H9 (cell line): Measurements from ENCODE around the gene NEK11. TPM values are rescaled to one million over a fixed set of nuclear protein-coding genes. Genes with fewer than 3 reads are reported as not detected.

Experiments used
- DNase-seq: peaks from one replicate; pipeline ENCODE4 v3.0.0-alpha.2; 2017
- H2AFZ ChIP-seq: one replicate; pipeline ENCODE4 v1.6.1; 2013; ENCODE audit warnings: mild to moderate bottlenecking, low read length, control low read depth, moderate library complexity
- H2AK5ac ChIP-seq: 2 replicates; pipeline ENCODE4 v1.6.1; 2013; ENCODE audit warnings: low read length, control low read depth, mixed read lengths; ENCODE audit not compliant: insufficient read length
- H2BK120ac ChIP-seq: one replicate; pipeline ENCODE4 v1.6.1; 2013; ENCODE audit warnings: low read depth, mild to moderate bottlenecking, low read length, control low read depth, inconsistent platforms; ENCODE audit not compliant: poor library complexity, severe bottlenecking
- H2BK12ac ChIP-seq: 2 replicates; pipeline ENCODE4 v1.6.1; 2013; ENCODE audit warnings: low read length, control low read depth, mixed read lengths, low read depth; ENCODE audit not compliant: insufficient read length
- H2BK15ac ChIP-seq: 2 replicates; pipeline ENCODE4 v1.6.1; 2013; ENCODE audit warnings: low read depth, low read length, control low read depth
- H2BK20ac ChIP-seq: one replicate; pipeline ENCODE4 v1.6.1; 2013; ENCODE audit warnings: low read depth, mild to moderate bottlenecking, low read length, control low read depth, inconsistent platforms; ENCODE audit not compliant: poor library complexity, severe bottlenecking
- H2BK5ac ChIP-seq: 2 replicates; pipeline ENCODE4 v1.6.1; 2013; ENCODE audit warnings: low read length, control low read depth, mixed read lengths; ENCODE audit not compliant: insufficient read length
- H3K14ac ChIP-seq: 2 replicates; pipeline ENCODE4 v1.6.1; 2013; ENCODE audit warnings: low read length, control low read depth; ENCODE audit not compliant: insufficient read depth
- H3K18ac ChIP-seq: 2 replicates; pipeline ENCODE4 v1.6.1; 2013; ENCODE audit warnings: low read depth, mild to moderate bottlenecking, mixed read lengths, low read length, control low read depth; ENCODE audit not compliant: insufficient read length
- H3K23ac ChIP-seq: 2 replicates; pipeline ENCODE4 v1.6.1; 2013; ENCODE audit warnings: low read length, control low read depth, mixed read lengths, low read depth; ENCODE audit not compliant: insufficient read length
- H3K23me2 ChIP-seq: 2 replicates; pipeline ENCODE4 v1.6.1; 2013; ENCODE audit warnings: low read depth, mild to moderate bottlenecking, mixed read lengths, low read length, control low read depth; ENCODE audit not compliant: insufficient read length, poor library complexity, severe bottlenecking
- H3K27ac ChIP-seq: 2 replicates; pipeline ENCODE4 v1.5.1; 2013; ENCODE audit warnings: low read length, control low read depth, mixed read lengths, low read depth; ENCODE audit not compliant: insufficient read length
- H3K27me3 ChIP-seq: 2 replicates; pipeline ENCODE4 v1.6.1; 2013; ENCODE audit warnings: low read length, control low read depth, inconsistent platforms; ENCODE audit not compliant: insufficient read depth
- H3K4ac ChIP-seq: 2 replicates; pipeline ENCODE4 v1.6.1; 2013; ENCODE audit warnings: low read depth, mild to moderate bottlenecking, control low read depth, inconsistent platforms, low read length, moderate library complexity
- H3K4me1 ChIP-seq: 2 replicates; pipeline ENCODE4 v1.6.1; 2013; ENCODE audit warnings: low read length, control low read depth, inconsistent platforms; ENCODE audit not compliant: insufficient read depth
- H3K4me2 ChIP-seq: 2 replicates; pipeline ENCODE4 v1.6.1; 2013; ENCODE audit warnings: low read length, control low read depth, mixed read lengths; ENCODE audit not compliant: insufficient read length, insufficient read depth
- H3K56ac ChIP-seq: 2 replicates; pipeline ENCODE4 v1.6.1; 2013; ENCODE audit warnings: low read depth, mild to moderate bottlenecking, mixed read lengths, low read length, control low read depth; ENCODE audit not compliant: insufficient read length
- H3K79me1 ChIP-seq: 2 replicates; pipeline ENCODE4 v1.6.1; 2013; ENCODE audit warnings: low read depth, mild to moderate bottlenecking, moderate library complexity, low read length, control low read depth, inconsistent platforms; ENCODE audit not compliant: insufficient read depth, poor library complexity, severe bottlenecking
- H3K79me2 ChIP-seq: 2 replicates; pipeline ENCODE4 v1.6.1; 2013; ENCODE audit warnings: low read length, control low read depth, inconsistent platforms; ENCODE audit not compliant: insufficient read depth
- H3K9ac ChIP-seq: 2 replicates; pipeline ENCODE4 v1.6.1; 2013; ENCODE audit warnings: low read length, control low read depth, mixed read lengths; ENCODE audit not compliant: insufficient read length; ENCODE audit errors: extremely low read depth
- H3K9me3 ChIP-seq: one replicate; pipeline ENCODE4 v1.6.1; 2013; ENCODE audit warnings: low read depth, low read length, inconsistent platforms; ENCODE audit not compliant: control insufficient read depth
- H3T11ph ChIP-seq: one replicate; pipeline ENCODE4 v1.6.1; 2013; ENCODE audit warnings: mild to moderate bottlenecking, low read length, control low read depth, inconsistent platforms
- H4K20me1 ChIP-seq: one replicate; pipeline ENCODE4 v1.6.1; 2013; ENCODE audit not compliant: control insufficient read depth, insufficient read length, insufficient read depth
- H4K5ac ChIP-seq: 2 replicates; pipeline ENCODE4 v1.6.1; 2013; ENCODE audit warnings: low read depth, mild to moderate bottlenecking, mixed read lengths, low read length, control low read depth; ENCODE audit not compliant: insufficient read length
- H4K8ac ChIP-seq: replicated peaks from 2 replicates; pipeline ENCODE4 v1.6.1; 2013; ENCODE audit warnings: low read length, control low read depth, mixed read lengths, low read depth; ENCODE audit not compliant: insufficient read length
- H4K91ac ChIP-seq: 2 replicates; pipeline ENCODE4 v1.6.1; 2013; ENCODE audit warnings: low read depth, mild to moderate bottlenecking, moderate library complexity, mixed read lengths, low read length, control low read depth; ENCODE audit not compliant: insufficient read length
- H3K27ac Mint-ChIP-seq, 3 experiments: 2 replicates in 2 of 3; 3 replicates in 1 of 3; pipeline ENCODE4 v1.8.0; 2020 to 2021; ENCODE audit warnings: mixed read lengths in 3 of 3, mild to moderate bottlenecking in 1 of 3, moderate library complexity in 1 of 3
- H3K27me3 Mint-ChIP-seq: 2 replicates; pipeline ENCODE4 v1.8.0; 2021; ENCODE audit warnings: low read depth, mild to moderate bottlenecking, moderate library complexity, mixed read lengths
- H3K36me3 Mint-ChIP-seq, 3 experiments: 2 replicates in 2 of 3; 3 replicates in 1 of 3; pipeline ENCODE4 v1.8.0; 2020 to 2021; ENCODE audit warnings: low read depth in 3 of 3, mixed read lengths in 3 of 3; ENCODE audit not compliant: insufficient read depth in 1 of 3
- H3K4me1 Mint-ChIP-seq, 2 experiments: 2 replicates each; pipeline ENCODE4 v1.8.0; 2020; ENCODE audit warnings: mixed read lengths in 2 of 2
- H3K4me3 Mint-ChIP-seq, 2 experiments: 2 replicates in 1 of 2; 3 replicates in 1 of 2; pipeline ENCODE4 v1.8.0; 2020 to 2021; ENCODE audit warnings: mild to moderate bottlenecking in 2 of 2, mixed read lengths in 2 of 2, moderate library complexity in 1 of 2
- H3K9me3 Mint-ChIP-seq, 2 experiments: 2 replicates in 1 of 2; 3 replicates in 1 of 2; pipeline ENCODE4 v1.8.0; 2020; ENCODE audit warnings: mild to moderate bottlenecking in 2 of 2, mixed read lengths in 2 of 2, moderate library complexity in 1 of 2
- WGBS: extraction: QIAGEN DNeasy Blood & Tissue Kit; methylation state at CpG from one replicate; pipeline ENCODE4 v1.1.7; 2013; ENCODE audit warnings: missing lambda C conversion rate, low lambda C conversion rate, mixed read lengths; ENCODE audit not compliant: insufficient read length; ENCODE audit errors: extremely low coverage; 5-methylcytosine and 5-hydroxymethylcytosine counted together
- total RNA-seq: library from RNA; stranded (reverse); gene quantifications from 2 replicates; pipeline ENCODE4 v1.2.1, GENCODE V29; 2021
- TF ChIP-seq, protein P1 (sequence below): fragments of 200-600 bp; sonication (generic); conservative IDR thresholded peaks from 3 replicates; pipeline ENCODE4 v1.8.0; 2021; ENCODE audit warnings: antibody characterized with exemption, mild to moderate bottlenecking

The NEK11 gene
- total RNA-seq, 1 experiment from 2014 or later, result 2.5 TPM

DNA sequence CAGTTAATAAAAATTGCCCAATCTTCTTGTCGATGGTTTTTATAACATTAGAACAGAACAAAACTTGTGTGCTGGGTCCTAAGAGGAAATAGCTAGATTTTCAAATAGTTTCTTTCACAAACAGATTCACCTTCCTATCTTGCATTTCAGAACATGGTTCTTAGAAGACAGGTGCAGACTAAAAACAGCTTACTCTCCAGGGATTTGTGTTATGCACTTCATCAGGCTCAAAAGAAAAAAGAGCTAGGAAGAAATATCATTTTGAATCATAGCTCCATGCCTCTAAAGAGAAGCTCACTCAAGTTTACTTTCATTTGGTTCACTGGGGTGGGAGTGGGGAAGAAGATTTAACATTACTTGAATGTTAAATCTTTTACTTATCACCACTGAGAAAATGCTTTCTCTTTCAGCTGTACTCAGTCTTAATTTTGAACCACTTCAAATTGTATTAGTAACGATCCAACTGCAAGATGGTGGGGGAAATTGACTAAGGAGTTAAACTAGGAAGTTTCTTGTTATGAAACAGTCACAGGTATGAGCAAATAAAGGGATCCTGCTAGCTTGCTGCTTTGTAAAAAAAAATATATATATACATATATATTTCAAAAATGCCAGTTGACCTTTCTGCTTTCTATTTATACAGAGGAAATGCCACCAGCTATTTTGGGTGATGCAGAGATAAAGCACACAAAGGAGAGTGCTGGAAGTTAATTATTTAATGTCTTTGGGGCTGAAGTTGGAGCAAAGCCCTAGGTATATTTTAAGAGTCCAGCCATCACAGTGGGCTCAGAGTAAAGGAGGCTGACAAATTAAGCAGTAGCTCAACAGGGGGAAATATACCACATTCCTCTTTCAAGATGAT, 326.6 kb downstream of the NEK11 start:
- Histone ChIP-seq H2BK12ac (no peak overlapping the region), H3K14ac (no peak overlapping the region), H3K23ac (no peak overlapping the region), H3K4me2 (no peak overlapping the region), H2AK5ac (no peak overlapping the region), H4K20me1 (no peaks in the 10 kb centered on the region), H3K23me2 (no peaks in the 10 kb centered on the region), H3K18ac (no peak overlapping the region), H3K79me1 (no peaks in the 10 kb centered on the region), H3K9ac (no peak overlapping the region), H3K27ac (no peak overlapping the region), H3K4me1 (no peaks in the 10 kb centered on the region; the same call in 1 of the 2 replicates), H3K56ac (no peak overlapping the region), H2BK120ac (no peak overlapping the region), H2BK15ac (no peak overlapping the region), H4K91ac (no peak overlapping the region), H3K27me3 (no peaks in the 10 kb centered on the region), H3K4ac (no peak overlapping the region), H4K5ac (no peak overlapping the region), H3K9me3 (no peaks in the 10 kb centered on the region), H2BK5ac (no peak overlapping the region), H4K8ac (no peak overlapping the region), H3K79me2 (no peaks in the 10 kb centered on the region), H2AFZ (no peak overlapping the region), H3T11ph (no peak overlapping the region), H2BK20ac (no peak overlapping the region)
- WGBS, result no CpG with 5 or more reads among the region's 2 CpGs
- H3K27ac Mint-ChIP-seq, result no peak overlapping the region; a peak in 1 of 7 replicates
- H3K4me1 Mint-ChIP-seq, result peaks cover 24 to 27% of the 10 kb centered on the region in 2 experiments
- DNase-seq, result no peak
- H3K9me3 Mint-ChIP-seq, result no peaks in the 10 kb centered on the region
- no peaks in the 10 kb centered on the region for H3K27me3 Mint-ChIP-seq
- H3K4me3 Mint-ChIP-seq, result no peak overlapping the region
- TF ChIP-seq, protein P1, sequence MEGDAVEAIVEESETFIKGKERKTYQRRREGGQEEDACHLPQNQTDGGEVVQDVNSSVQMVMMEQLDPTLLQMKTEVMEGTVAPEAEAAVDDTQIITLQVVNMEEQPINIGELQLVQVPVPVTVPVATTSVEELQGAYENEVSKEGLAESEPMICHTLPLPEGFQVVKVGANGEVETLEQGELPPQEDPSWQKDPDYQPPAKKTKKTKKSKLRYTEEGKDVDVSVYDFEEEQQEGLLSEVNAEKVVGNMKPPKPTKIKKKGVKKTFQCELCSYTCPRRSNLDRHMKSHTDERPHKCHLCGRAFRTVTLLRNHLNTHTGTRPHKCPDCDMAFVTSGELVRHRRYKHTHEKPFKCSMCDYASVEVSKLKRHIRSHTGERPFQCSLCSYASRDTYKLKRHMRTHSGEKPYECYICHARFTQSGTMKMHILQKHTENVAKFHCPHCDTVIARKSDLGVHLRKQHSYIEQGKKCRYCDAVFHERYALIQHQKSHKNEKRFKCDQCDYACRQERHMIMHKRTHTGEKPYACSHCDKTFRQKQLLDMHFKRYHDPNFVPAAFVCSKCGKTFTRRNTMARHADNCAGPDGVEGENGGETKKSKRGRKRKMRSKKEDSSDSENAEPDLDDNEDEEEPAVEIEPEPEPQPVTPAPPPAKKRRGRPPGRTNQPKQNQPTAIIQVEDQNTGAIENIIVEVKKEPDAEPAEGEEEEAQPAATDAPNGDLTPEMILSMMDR, result no peak
- no peaks in the 10 kb centered on the region; a peak in 1 of 7 replicates for H3K36me3 Mint-ChIP-seq
